Measurements from ENCODE around the gene CEBPG.

CEBPG gene

DNA sequence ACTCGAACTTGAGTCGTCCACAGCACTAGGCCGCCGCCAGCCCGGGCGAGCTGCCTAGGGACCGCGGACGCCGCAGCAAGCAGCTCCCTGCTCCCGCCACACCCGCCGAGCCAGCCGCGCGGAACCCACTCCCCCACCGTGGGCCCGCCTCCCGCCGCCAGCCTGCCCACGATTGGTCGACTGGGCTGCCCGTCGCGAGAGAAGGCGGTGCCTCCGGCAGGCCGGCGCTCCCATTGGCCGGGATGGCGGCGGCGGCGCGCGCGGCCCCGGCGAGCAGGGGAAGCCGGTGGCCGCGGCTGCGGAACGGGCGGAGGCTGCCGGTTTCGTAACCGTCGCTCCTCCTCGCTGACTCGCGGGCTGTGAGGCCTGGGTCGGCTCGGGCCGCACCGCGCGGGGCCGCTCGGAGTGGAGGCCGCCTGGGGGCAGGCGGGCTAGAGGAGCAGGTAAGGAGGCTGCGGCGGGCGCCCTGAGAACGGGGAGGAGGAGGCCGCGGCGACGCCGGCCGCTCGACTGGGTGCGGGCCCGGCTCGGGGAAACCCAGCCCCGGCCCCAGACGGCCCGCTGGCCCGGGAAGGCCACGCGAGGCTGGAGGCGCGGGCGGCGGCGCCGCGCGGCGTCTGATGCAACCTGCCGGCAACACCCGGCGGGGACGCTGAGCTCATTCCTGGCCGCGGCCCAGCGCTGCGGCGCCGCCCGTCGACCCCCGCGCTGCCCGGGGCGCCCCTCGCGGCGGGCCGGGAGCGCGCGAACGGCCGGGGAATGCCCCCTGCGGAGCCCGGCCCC is at the start of gene CEBPG:
TSS of gene CEBPG (plus strand) at position 257 of the 783 bp plus-strand sequence. CDS start 5,531 bp downstream, outside the sequence.
- DNase-seq (ENCODE audit: low read depth), result peak; percentile 88

DNA sequence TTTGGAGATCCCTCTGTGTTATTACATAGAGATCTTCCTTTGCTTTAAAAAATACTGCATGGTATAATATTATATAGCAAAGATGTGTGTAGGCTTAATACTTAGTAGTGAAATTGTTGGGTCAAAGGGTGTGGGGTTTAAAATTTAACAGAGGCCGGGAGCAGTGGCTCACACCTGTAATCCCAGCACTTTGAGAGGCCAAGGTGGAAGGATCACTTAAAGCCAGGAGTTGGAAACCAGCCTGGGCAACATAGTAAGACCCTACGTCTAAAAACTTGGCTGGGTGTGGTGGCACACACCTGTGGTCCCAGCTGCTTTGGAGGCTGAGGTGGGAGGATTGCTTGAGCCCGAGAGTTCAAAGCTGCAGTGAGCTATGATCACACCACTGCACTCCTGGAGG is 48.9 kb upstream of the CEBPG start:
- DNase-seq (ENCODE audit: low read depth), result no peak

DNA sequence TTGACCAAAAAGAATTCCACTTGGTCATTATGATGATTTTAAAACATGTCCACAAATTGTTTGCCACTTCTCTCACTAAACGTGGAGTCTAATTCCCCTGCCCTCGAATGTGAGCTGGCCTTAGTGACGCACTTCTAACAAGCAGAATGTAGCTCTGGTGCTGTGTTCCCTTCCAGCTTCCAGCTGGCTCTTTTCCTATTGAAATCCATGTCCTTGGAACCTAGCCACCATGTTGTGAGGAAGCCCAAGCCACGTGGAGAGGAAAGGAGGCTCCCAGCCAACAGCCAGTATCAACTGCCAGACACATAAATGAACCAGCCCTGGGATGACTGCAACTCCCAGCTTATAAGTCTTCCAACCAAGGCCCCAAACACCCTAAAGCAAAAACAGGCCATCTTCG is 47.6 kb upstream of the CEBPG start:
- DNase-seq (ENCODE audit: low read depth), result no peak

DNA sequence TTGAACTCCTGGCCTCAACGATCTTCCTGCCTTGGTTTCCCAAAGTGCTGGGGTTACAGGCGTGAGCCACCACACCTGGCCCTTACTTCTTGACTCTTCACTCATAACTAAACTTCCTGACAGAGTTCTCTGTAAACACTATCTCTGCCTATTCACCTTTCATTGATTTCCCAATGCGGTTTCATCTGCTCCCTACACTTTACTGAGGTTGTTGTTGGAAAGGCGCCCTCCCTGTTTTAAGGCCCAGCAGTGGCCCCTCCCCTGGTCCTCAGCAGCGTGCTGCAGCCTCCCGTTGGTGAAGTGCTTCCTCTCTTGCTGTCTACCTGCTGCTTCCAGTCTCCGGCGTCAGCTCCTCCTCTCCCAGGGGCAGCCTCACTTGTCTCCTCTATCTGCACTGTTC is 44.4 kb upstream of the CEBPG start:
- DNase-seq (ENCODE audit: low read depth), result no peak

DNA sequence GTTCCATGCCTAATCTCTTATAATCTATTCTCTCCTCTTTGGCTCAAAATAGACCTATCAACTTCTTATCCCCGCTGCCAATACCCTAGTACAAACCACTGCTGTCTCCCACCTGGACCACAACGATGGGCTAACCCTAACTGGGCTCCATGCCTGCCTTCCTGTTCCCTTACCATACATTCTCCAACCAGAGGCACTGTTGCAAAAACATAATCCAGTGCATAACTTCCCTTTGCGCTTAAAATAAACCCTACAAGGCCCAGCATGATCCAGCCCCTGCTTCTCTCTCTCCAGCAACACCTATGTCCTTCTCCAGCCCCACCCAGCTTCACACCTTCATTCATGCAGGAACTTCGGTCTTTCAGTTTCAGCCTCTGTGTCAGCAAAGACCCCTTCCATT is 43.8 kb upstream of the CEBPG start:
- no peak for DNase-seq (ENCODE audit: low read depth)

DNA sequence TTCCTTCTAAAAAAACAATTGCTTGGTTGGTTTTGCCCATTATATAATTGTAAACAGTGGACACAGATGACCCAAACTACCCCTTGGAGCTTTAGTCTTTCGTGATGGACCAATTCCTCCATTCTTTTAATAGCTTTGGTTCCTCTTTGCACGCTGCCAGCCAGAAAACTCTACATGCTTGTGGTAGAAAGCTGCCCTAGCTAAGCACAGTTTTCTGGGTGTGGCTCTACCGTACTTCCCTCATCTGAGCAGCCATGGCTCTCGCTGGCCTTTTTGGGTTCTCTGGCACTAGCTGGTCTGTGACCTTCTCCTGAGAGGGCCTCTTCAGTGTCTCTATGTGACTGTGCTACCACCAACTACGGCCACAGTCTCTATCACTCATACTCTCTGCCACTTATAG is 41.3 kb upstream of the CEBPG start:
- no peak for DNase-seq (ENCODE audit: low read depth)

DNA sequence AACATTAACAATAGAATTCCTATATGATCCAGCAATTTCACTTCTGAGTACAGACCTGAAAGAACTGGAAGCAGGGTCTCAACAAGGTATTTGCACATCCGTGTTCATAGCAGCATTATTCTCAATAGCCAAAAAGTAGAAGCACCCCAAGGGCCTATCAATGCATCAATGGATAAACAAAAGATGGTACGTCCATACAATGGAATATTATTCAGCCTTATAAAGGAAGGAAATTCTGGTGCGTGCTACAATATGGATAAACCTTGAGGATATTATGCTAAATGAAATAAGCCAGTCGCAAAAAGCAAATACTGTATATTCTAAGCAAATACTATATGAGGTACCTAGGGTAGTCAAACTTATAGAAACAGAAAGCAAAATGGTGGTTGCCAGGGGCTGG is 40.4 kb upstream of the CEBPG start:
- DNase-seq (ENCODE audit: low read depth), result no peak

DNA sequence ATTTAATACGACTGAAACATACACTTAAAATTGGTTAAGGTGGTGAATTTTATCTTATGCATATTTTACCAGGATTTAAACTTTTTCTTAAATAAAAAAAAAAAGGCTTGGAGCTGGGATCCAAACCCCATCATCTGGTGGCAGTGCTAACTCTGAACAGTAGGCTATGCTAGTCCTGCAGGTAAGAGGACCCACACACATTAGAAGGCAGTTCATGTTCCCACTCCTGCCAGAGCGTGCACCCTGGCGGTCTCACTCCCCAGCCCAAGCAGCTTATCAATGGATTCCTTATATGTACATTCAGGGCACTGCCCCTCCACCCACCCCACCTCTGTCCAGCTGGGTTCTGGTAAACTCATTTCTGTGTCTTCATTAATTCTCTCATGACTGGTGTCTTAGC is 39.9 kb upstream of the CEBPG start:
- no peak for DNase-seq (ENCODE audit: low read depth)

DNA sequence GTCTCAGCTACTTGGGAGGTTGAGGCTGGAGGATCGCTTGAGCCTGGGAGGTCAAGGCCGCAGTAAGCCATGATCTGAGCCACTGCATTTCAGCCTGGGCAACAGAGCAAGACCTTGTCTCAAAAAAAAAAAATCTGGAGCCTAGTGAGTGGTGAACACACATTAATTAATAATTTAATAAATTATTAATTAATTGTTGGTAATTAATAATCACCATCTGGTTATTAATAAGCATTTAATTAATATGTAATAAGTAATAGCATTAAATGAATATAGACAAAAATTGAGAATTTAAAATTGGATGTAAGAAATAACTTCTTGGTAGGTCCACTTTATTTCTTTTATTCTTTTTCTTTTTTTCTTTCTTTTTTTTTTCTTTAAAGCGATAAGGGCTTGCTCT is 39.2 kb upstream of the CEBPG start:
- DNase-seq (ENCODE audit: low read depth), result no peak

DNA sequence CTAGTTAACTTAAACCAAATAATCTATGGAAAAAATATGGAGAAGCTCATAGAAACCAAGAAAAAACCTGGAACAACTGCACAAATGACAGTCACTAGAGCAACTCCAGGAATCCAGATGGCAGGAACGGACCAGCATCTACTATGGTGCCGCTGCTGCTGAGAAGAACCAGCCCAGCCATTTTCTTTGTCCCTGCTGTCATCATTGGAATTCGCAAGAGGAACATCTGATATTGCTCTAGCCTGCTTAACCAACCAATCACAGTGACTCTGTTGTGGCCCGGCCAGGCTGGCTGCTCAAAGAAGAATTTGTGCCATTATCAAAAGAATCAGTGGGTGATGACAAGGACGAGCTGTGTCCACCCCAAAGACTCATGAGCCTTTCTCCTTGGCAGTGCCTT is 38.1 kb upstream of the CEBPG start:
- DNase-seq (ENCODE audit: low read depth), result no peak

DNA sequence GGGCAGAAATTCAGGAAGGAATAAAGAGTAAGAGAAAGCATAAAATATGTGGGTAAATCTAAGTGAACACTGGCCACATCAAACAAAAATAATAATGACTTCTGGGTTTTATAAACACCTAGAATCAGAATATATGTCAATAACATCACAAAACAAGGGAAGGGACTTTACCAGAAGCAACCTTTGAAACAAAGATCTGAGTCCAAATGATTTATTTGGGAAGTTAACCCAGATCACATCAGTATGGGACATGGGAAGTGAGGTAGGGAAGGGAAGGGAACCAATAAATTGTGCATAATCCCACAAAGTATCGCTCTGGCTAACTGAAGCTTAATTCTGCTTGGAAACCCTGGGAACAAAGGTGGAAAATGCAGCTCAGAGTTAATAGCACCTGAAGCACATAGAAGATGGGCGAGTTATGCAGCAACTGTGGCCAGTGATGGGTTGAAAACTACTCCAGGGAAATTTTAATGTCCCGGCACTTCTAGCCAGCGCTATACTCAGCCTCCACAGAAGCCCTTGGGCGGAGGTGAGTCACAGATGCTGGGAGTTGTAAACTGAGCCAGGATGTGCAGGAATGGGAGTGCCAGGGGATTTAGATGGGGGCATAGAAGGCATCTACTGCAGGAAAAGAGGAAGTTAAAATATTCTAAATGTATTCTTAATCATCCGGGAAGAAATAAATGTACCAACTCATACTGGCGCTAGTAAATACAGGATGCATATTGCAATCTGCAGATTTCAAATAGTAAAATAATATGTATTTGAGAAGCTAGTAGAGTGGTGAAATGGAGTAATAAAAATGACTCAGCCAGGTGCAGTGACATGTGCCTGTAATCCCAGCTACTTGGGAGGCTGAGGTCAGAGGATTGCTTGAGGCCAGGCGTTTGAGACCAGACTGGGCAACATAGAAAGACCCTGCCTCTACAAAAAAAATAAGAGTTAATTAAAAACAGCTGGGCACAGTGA is 34.2 kb upstream of the CEBPG start:
- DNase-seq (ENCODE audit: low read depth), result no peak

DNA sequence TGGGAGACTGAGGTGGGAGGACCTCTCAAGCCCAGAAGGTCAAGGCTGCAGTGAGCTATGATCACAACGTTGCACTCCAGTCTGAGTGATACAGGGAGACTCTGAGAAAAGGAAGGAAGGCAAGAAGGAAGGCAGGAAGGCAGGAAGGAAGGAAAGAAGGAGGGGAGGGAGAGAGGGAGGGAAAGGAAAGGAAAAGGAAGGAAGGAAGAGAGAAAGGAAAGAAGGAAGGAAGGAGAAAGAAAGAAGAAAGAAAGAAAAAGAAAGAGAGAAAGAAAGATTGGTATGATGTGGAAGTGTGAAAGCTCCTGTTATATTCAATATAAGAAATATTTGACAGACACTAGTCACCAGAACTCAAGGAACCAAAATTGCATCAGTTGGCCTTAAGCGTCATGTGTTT is 32.5 kb upstream of the CEBPG start:
- no peak for DNase-seq (ENCODE audit: low read depth)

DNA sequence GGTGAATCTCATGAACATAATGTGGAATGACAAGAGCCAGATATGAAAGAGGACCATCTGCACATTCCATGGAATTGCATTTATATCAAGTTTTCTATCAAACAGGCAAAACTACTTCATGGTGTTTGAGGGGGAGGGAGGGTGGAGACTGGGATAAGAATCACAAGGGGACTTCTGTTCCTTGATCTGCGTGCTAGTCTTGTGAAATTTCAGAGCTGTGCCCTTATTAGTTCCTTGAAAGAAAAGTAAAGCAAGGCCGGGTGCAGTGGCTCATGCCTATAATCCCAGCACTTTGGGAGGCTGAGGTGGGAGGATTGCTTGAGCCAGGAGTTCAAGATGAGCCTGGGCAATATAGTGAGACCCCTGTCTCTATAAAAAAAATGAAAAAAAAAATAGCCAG is 30.2 kb upstream of the CEBPG start:
- no peak for DNase-seq (ENCODE audit: low read depth)

DNA sequence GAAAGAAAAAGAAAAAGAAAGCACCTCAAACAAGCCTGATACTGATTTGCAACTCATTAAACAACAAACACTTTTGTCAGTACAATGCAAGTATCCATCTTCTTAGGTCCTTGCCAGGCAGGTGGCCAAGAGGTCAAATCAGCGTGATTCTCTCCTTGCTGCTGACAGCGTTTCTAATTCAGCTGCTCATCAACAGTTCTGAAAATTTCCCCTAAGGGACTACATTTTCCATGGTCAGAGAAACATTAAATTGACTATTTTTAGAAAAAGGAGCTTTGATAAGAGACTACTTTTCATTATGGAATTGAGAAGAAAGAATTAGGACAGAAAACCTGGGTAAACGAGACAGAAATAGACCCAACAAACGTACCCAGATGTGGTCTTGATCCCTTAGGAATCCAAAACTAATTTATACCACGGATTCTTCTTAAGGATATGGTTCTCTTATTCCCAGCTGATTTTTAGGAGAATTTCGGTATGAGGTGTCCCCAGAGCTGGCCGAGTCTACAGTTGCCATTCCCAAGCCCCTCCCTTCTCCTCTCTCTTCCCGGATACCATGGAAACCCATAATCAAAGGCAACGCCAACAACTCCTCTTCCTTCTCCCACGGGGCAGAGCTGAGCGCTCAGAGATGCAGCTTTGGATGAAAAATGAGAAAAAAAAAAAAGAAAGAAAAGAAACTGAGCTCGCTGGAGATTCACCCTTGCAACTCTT is 29.5 kb upstream of the CEBPG start:
- no peak for DNase-seq (ENCODE audit: low read depth)

DNA sequence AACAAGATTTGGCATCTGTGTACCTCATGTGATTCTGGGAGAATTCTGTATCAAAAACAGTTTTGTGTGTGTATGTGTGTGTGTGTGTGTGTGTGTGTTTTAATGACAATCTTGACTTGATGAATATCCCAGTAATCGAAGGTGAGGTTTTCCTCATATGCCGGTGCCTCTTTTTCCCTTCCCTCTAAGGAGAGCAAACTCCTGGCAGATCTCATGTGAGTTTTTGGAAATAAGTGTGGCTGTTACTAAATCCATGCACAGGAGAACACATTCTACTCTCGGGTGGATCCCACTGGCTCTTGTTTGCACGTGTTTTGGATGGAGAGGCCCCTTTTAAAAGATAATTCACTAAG is 29.0 kb upstream of the CEBPG start:
- no peak for DNase-seq (ENCODE audit: low read depth)

DNA sequence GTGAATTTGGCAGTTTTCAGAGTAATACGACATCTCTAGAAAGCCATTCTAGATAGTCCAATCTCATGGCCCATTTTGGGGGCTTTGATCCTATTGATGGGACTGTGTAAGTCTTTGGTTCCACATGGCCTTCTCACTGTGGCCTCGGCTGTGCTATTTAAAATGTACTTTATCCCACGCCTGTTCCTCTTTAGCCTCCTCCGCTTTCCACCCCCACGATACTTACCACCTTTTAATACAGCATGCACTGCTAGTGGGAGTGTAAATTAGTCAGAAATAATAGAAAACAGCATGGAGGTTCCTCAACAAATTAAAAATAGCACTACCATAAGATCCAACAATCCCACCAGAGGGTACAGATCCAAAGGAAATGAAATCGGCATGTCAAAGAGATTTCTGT is 28.3 kb upstream of the CEBPG start:
- no peak for DNase-seq (ENCODE audit: low read depth)

DNA sequence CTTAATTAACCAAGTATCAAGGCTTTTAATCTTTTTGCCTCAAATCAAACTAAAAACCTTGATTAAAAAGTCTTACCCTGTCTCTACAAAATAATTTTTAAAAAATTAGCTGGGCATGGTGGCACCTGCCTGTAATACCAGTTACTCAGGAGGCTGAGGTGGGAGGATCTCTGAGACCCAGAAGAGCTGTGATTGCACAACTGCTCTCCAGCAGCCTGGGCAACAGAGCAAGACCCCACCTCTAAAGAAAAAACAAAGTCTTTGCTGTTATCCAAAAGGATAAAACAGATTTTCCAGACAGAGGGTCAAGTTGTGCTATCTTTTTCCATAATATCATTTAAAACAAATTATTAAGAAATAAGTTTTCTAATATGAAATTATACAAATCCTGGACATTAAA is 26.8 kb upstream of the CEBPG start:
- DNase-seq (ENCODE audit: low read depth), result no peak

DNA sequence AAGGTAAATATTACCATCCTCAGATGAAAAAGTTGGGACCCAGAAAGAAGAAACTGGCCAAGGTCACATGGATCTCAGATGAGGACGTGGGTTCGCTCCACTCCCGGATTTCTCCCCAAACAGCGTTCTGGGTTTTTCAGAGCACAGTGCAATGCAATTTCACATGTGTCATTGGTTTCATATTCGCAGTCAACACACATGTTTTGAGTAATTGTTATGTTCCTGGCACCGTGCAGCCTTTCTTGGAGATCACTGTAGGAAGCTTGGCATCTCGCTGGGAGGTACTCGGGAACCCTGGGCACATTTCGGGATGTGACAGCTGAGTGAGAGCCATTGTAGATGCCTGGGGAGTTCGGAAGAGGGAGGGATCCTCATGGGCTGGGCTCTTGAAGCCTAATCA is 26.2 kb upstream of the CEBPG start:
- DNase-seq (ENCODE audit: low read depth), result no peak

DNA sequence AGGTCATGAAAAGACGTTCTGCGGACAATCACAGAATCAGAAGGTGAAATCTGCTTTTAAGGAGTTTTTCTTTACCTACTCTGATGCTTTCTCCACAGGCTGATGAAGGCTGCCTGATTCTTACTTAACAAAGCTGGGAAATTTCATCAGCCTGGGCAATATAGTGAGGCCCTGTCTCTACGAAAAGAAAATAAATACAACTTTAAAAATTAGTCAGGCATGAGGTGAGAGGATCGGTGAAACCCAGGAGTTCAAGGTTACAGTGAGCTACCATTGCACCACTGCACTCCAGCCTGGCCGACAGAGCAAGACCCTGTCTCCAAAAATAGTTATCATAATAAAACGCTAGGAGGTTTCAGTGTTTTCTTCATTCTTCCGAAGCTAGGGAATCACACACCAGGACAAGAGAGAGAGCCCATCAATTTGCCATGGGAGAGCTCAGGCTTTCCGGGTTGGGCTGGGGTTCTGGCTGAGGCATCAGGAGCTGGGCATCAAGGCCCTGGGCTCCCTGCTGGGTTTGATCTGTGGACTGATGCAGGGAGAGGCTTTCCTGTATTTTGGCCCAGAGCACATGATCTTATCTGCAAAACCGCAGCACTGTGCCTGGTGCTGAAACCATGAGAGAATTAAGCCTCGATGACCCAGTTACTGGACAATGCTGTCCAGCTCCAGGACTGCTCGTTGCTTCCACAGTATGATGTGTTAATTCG is 25.1 kb upstream of the CEBPG start:
- DNase-seq (ENCODE audit: low read depth), result no peak

DNA sequence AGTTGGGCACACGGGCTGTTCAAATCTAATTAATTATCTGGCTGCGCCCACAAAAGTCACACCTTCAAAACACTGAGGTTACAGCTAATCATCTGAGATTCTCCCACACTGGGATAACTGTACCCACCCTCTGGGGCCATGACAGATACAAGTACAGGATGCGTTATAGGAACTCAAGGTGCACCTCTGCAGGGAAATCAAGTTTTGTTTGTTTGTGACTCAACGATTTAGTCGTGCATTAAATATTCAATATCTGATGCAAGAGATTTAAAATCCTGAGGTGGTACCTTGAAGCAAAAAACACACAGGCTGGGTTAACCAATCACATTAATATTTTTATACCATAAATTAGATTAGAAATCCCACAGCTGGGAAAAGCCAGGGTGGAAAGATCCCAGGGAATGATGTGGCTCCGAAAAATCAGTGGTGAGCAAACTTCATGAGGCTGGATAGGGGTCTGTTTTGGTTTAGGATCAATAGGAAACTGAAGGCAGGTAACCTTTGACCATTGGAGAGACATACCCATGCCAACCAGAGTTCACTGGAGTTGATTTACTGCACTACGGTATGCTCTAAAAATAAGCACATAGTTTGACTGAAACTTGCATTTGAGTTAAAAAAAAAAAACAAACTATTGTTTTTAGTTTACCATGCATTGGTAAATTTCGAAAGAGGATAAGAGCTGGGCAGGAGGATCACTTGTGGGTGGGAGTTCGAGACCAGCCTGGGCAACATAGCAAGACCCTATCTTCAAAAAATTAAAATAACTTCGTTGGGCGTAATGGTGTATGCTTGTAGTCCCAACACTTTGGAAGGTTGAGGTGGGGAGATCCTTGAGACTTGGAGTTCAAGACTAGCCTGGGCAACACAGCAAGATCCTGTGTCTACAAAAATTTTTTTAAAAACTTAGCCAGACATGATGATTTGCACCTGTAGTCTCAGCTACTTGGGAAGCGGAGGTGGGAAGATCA is 23.9 kb upstream of the CEBPG start:
- no peak for DNase-seq (ENCODE audit: low read depth)

Measured in stimulated activated CD8-positive, alpha-beta memory T cell treated with anti-CD3 and anti-CD28 coated beads, Interleukin-12 subunit alpha, Interleukin-12 subunit beta, amount 100 ng/mL, for 1 hour (primary cell).